ENCODE data around the gene EFHC1.

Gene EFHC1

GRCh38 chr6:52539607-52540006 is 119.5 kb downstream of the EFHC1 start:
- TF ChIP-seq CTCF (IDR thresholded peaks at IDR 0.05; ENCODE audit: low read depth, low read length): no peak
- DNase-seq (ENCODE audit: extremely low read depth, low read depth): no peak

- TF ChIP-seq CTCF (IDR thresholded peaks at IDR 0.05; ENCODE audit: low read depth, low read length): no peak
- no peak for DNase-seq (ENCODE audit: extremely low read depth, low read depth)
Observed at GRCh38 chr6:52540286-52540902, 120.3 kb downstream of the EFHC1 start.

GRCh38 chr6:52541135-52541534 is 121.0 kb downstream of the EFHC1 start:
- DNase-seq (ENCODE audit: extremely low read depth, low read depth): no peak
- no peak for TF ChIP-seq CTCF (IDR thresholded peaks at IDR 0.05; ENCODE audit: low read depth, low read length)

- no peak for TF ChIP-seq CTCF (IDR thresholded peaks at IDR 0.05; ENCODE audit: low read depth, low read length)
- DNase-seq (ENCODE audit: extremely low read depth, low read depth): no peak
Observed at GRCh38 chr6:52543262-52543661, 123.1 kb downstream of the EFHC1 start.

GRCh38 chr6:52543729-52544601 is 123.8 kb downstream of the EFHC1 start:
- no peak for DNase-seq (ENCODE audit: extremely low read depth, low read depth)
- TF ChIP-seq CTCF (IDR thresholded peaks at IDR 0.05; ENCODE audit: low read depth, low read length): no peak

- DNase-seq (ENCODE audit: extremely low read depth, low read depth): no peak
- no peak for TF ChIP-seq CTCF (IDR thresholded peaks at IDR 0.05; ENCODE audit: low read depth, low read length)
Observed at GRCh38 chr6:52544602-52545405, 124.7 kb downstream of the EFHC1 start.
